Panc1 (cell line): ENCODE measurements around the gene IRF7. TPM values are rescaled to one million over a fixed set of nuclear protein-coding genes. Genes with fewer than 3 reads are reported as not detected.

Experiments used
- ATAC-seq: fragments of 200-7000 bp; cut with Tn5 transposase; 2 replicates; pipeline ENCODE4 v1.9.1; 2020; ENCODE audit warnings: mild to moderate bottlenecking, moderate library complexity
- BruUV-seq: library from RNA; stranded (reverse); fragments of 400-500 nt; replicated peaks from 2 replicates; lab custom pipeline; 2021; lab: Mats Ljungman, UMichigan
- CTCF ChIA-PET: fragments of 300-600 bp; sonication (Branson Sonifier 250); formaldehyde crosslinking; loops from one replicate; lab custom pipeline; 2022; ENCODE audit warnings: antibody characterized with exemption; lab: Charles Lee
- POLR2A ChIA-PET: fragments of 300-600 bp; sonication (Branson Sonifier 250); formaldehyde crosslinking; loops from one replicate; lab custom pipeline; 2022; ENCODE audit warnings: antibody characterized with exemption; lab: Charles Lee
- DNase-seq: peaks from one replicate; pipeline ENCODE4 v3.0.0-alpha.2; 2010; ENCODE audit warnings: low read depth, low spot score
- H3K27ac ChIP-seq: 2 replicates; pipeline ENCODE4 v1.5.1; 2011; ENCODE audit warnings: mild to moderate bottlenecking, low read length, inconsistent platforms
- H3K27me3 ChIP-seq: fragments of 200-500 bp; sonication (Bioruptor generic); 2 replicates; pipeline ENCODE4 v1.6.0; 2014; ENCODE audit warnings: low read length, inconsistent platforms; ENCODE audit not compliant: control insufficient read depth, insufficient read depth
- H3K36me3 ChIP-seq: fragments of 200-500 bp; sonication (Bioruptor generic); 2 replicates; pipeline ENCODE4 v1.5.1; 2014; ENCODE audit warnings: inconsistent platforms, mild to moderate bottlenecking, low read length, moderate library complexity; ENCODE audit not compliant: control insufficient read depth, insufficient read depth
- H3K4me1 ChIP-seq: 2 replicates; pipeline ENCODE4 v1.5.1; 2011; ENCODE audit warnings: inconsistent platforms, mild to moderate bottlenecking, low read length, moderate library complexity; ENCODE audit not compliant: control insufficient read depth, insufficient read depth
- H3K4me3 ChIP-seq, 2 experiments: 2 replicates each; pipeline ENCODE4 v1.5.1; 2011 to 2012; ENCODE audit warnings: low read depth in 2 of 2, low read length in 2 of 2, mild to moderate bottlenecking in 2 of 2, inconsistent platforms in 1 of 2, moderate library complexity in 1 of 2
- H3K9me3 ChIP-seq: fragments of 200-500 bp; sonication (Bioruptor generic); 2 replicates; pipeline ENCODE4 v1.5.1; 2014; ENCODE audit warnings: low read depth, mild to moderate bottlenecking, inconsistent platforms, low read length, moderate library complexity; ENCODE audit not compliant: control insufficient read depth, insufficient read depth
- POLR2AphosphoS5 ChIP-seq: IDR thresholded peaks from 2 replicates; pipeline ENCODE4 v1.6.1; 2012; ENCODE audit warnings: mild to moderate bottlenecking, low read depth, low read length, moderate library complexity
- SIN3A ChIP-seq: IDR thresholded peaks from 2 replicates; pipeline ENCODE4 v1.6.1; 2012; ENCODE audit warnings: low read depth, mild to moderate bottlenecking, low read length, moderate library complexity, borderline replicate concordance; ENCODE audit not compliant: insufficient read depth
- TCF7L2 ChIP-seq: IDR thresholded peaks from 2 replicates; pipeline ENCODE4 v1.6.1; 2011; ENCODE audit warnings: mild to moderate bottlenecking, low read depth, low read length, inconsistent platforms
- in situ Hi-C: cut with HindIII; loops from 2 replicates; pipeline ENCODE4 v1.10.0; 2016; ENCODE audit warnings: low sequenced_read_pairs, low pct_unique_long_range_greater_than_20kb
- intact Hi-C: fragments of 100-400 bp; cut with micrococcal nuclease; formaldehyde crosslinking; loops from one replicate; pipeline ENCODE4 v1.10.0; 2022; ENCODE audit not compliant: unreplicated experiment
- microRNA-seq: library from miRNA; unstranded; fragments of <30 nt; microRNA quantifications from one replicate; pipeline ENCODE4 v1.1.0, GENCODE V29; 2020; ENCODE audit not compliant: unreplicated experiment
- total RNA-seq: library from RNA; stranded (reverse); gene quantifications from one replicate; pipeline ENCODE4 v1.2.1, GENCODE V29; 2021; ENCODE audit not compliant: unreplicated experiment
- TF ChIP-seq, protein P1 (sequence below), 2 experiments: IDR thresholded peaks; 2 replicates each; pipeline ENCODE4 v1.6.1; 2011 to 2012; ENCODE audit warnings: low read depth in 2 of 2, control low read depth in 1 of 2, low read length in 1 of 2, mild to moderate bottlenecking in 1 of 2, moderate library complexity in 1 of 2; ENCODE audit not compliant: insufficient read depth in 1 of 2
- TF ChIP-seq, protein P2 (sequence below): fragments of 450-650 bp; IDR thresholded peaks from 2 replicates; pipeline ENCODE4 v1.5.1; 2017; ENCODE audit warnings: mild to moderate bottlenecking

The IRF7 gene
- total RNA-seq, 1 experiment from 2014 or later: 23.9 TPM

DNA sequence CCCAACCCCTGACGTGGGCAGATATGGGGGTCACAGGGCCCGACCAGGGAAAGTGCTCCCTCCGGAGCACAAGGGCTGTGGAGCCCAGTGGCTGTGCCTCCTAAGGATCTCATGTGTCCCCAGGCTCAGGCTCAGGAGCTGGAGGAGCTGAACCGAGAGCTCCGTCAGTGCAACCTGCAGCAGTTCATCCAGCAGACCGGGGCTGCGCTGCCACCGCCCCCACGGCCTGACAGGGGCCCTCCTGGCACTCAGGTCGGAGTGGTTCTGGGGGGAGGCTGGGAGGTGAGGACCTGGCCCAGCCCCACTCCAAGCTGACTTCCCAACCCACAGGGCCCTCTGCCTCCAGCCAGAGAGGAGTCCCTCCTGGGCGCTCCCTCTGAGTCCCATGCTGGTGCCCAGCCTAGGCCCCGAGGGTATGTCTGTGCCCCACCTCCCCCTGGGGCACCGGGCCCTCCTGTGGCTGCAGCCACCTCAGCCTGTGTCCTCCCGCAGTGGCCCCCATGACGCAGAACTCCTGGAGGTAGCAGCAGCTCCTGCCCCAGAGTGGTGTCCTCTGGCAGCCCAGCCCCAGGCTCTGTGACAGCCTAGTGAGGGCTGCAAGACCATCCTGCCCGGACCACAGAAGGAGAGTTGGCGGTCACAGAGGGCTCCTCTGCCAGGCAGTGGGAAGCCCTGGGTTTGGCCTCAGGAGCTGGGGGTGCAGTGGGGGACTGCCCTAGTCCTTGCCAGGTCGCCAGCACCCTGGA, 52.5 kb downstream of the IRF7 start:
- DNase-seq (no peak), ATAC-seq (no peak)
- H3K27me3 ChIP-seq: no peaks in the 10 kb centered on the region
- TF ChIP-seq TCF7L2 (no peak), SIN3A (no peak), POLR2AphosphoS5 (no peak; the same call in 1 of the 2 replicates)
- TF ChIP-seq, protein P1, sequence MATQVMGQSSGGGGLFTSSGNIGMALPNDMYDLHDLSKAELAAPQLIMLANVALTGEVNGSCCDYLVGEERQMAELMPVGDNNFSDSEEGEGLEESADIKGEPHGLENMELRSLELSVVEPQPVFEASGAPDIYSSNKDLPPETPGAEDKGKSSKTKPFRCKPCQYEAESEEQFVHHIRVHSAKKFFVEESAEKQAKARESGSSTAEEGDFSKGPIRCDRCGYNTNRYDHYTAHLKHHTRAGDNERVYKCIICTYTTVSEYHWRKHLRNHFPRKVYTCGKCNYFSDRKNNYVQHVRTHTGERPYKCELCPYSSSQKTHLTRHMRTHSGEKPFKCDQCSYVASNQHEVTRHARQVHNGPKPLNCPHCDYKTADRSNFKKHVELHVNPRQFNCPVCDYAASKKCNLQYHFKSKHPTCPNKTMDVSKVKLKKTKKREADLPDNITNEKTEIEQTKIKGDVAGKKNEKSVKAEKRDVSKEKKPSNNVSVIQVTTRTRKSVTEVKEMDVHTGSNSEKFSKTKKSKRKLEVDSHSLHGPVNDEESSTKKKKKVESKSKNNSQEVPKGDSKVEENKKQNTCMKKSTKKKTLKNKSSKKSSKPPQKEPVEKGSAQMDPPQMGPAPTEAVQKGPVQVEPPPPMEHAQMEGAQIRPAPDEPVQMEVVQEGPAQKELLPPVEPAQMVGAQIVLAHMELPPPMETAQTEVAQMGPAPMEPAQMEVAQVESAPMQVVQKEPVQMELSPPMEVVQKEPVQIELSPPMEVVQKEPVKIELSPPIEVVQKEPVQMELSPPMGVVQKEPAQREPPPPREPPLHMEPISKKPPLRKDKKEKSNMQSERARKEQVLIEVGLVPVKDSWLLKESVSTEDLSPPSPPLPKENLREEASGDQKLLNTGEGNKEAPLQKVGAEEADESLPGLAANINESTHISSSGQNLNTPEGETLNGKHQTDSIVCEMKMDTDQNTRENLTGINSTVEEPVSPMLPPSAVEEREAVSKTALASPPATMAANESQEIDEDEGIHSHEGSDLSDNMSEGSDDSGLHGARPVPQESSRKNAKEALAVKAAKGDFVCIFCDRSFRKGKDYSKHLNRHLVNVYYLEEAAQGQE (IDR thresholded peaks at IDR 0.05; ENCODE audit: insufficient read depth in 1 of 2, low read depth in 2 of 2, low read length in 1 of 2): no peak
- TF ChIP-seq, protein P2, sequence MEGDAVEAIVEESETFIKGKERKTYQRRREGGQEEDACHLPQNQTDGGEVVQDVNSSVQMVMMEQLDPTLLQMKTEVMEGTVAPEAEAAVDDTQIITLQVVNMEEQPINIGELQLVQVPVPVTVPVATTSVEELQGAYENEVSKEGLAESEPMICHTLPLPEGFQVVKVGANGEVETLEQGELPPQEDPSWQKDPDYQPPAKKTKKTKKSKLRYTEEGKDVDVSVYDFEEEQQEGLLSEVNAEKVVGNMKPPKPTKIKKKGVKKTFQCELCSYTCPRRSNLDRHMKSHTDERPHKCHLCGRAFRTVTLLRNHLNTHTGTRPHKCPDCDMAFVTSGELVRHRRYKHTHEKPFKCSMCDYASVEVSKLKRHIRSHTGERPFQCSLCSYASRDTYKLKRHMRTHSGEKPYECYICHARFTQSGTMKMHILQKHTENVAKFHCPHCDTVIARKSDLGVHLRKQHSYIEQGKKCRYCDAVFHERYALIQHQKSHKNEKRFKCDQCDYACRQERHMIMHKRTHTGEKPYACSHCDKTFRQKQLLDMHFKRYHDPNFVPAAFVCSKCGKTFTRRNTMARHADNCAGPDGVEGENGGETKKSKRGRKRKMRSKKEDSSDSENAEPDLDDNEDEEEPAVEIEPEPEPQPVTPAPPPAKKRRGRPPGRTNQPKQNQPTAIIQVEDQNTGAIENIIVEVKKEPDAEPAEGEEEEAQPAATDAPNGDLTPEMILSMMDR: no peak
- H3K36me3 ChIP-seq: no peaks in the 10 kb centered on the region
- no TSS peak for BruUV-seq
- no peaks in the 10 kb centered on the region for H3K9me3 ChIP-seq
- CTCF ChIA-PET: no interaction called here
- no peak overlapping the region for H3K4me3 ChIP-seq
- in situ Hi-C loops: no loop called here
- POLR2A ChIA-PET: no interaction called here
- intact Hi-C loops: no loop called here
- H3K27ac ChIP-seq: no peak overlapping the region
- H3K4me1 ChIP-seq: peaks cover 47% of the 10 kb centered on the region

Small RNA genes within 50 kb of the gene (microRNA-seq; reads per million reads assigned to microRNA genes)
- gene MIR210: 791 reads per million, percentile 78 among the genes with 10 or more reads in this experiment

Other genes starting within 250 kb of the IRF7 start
- gene B4GALNT4, start 246.5 kb downstream of the IRF7 start, total RNA-seq: 122 TPM
- 36.8 TPM for gene PKP3, start 221.7 kb downstream of the IRF7 start, total RNA-seq
- gene SIGIRR, start 201.0 kb downstream of the IRF7 start, total RNA-seq: 183 TPM
- gene ANO9, start 173.9 kb downstream of the IRF7 start, total RNA-seq: 61.4 TPM
- gene PTDSS2, start 165.7 kb downstream of the IRF7 start, total RNA-seq: 103 TPM
- 345 TPM for gene RNH1, start 108.7 kb downstream of the IRF7 start, total RNA-seq
- 175 TPM for gene HRAS, start 80.4 kb downstream of the IRF7 start, total RNA-seq
- 9.8 TPM for gene LRRC56, start 78.4 kb downstream of the IRF7 start, total RNA-seq
- gene LMNTD2, start 55.2 kb downstream of the IRF7 start, total RNA-seq: 21.8 TPM
- gene RASSF7, start 55.0 kb downstream of the IRF7 start, total RNA-seq: 81.8 TPM
- 90.6 TPM for gene PHRF1, start 39.5 kb downstream of the IRF7 start, total RNA-seq
- not detected for gene CDHR5, start 9.0 kb upstream of the IRF7 start, total RNA-seq
- gene SCT, start 11.2 kb upstream of the IRF7 start, total RNA-seq: not detected
- 0.95 TPM for gene DRD4, start 21.3 kb upstream of the IRF7 start, total RNA-seq
- gene DEAF1, start 79.3 kb upstream of the IRF7 start, total RNA-seq: 105 TPM
- 45.2 TPM for gene TMEM80, start 79.9 kb upstream of the IRF7 start, total RNA-seq
- 256 TPM for gene EPS8L2, start 90.3 kb upstream of the IRF7 start, total RNA-seq
- gene TALDO1, start 131.5 kb upstream of the IRF7 start, total RNA-seq: 257 TPM
- gene GATD1, start 161.5 kb upstream of the IRF7 start, total RNA-seq: 229 TPM
- gene CEND1, start 174.1 kb upstream of the IRF7 start, total RNA-seq: 15.9 TPM
- gene SLC25A22, start 182.3 kb upstream of the IRF7 start, total RNA-seq: 119 TPM
- 75.9 TPM for gene PIDD1, start 189.3 kb upstream of the IRF7 start, total RNA-seq
- 3,468 TPM for gene RPLP2, start 194.0 kb upstream of the IRF7 start, total RNA-seq
- gene PNPLA2, start 203.0 kb upstream of the IRF7 start, total RNA-seq: 244 TPM
- 132 TPM for gene CRACR2B, start 212.0 kb upstream of the IRF7 start, total RNA-seq
- gene CD151, start 217.0 kb upstream of the IRF7 start, total RNA-seq: 680 TPM
- 673 TPM for gene POLR2L, start 226.6 kb upstream of the IRF7 start, total RNA-seq
- gene TSPAN4, start 226.9 kb upstream of the IRF7 start, total RNA-seq: 187 TPM